Upper lobe of left lung (tissue), 4 donors: ENCODE data around the gene TWIST1.

Source experiments
- CTCF ChIP-seq, 6 experiments: fragments of 450-650 bp in 4 of 6; fragments of 200-600 bp in 2 of 6; sonication (generic) in 2 of 6; IDR thresholded peaks; one replicate each; pipeline ENCODE4 v1.5.1; 2016 to 2019; ENCODE audit warnings: antibody characterized with exemption in 6 of 6
- EP300 ChIP-seq, 4 donors: sonication (generic); formaldehyde crosslinking; IDR thresholded peaks; one replicate each; pipeline ENCODE4 v1.5.1; 2017; ENCODE audit warnings: antibody characterized with exemption in 4 of 4, control low read depth in 2 of 4
- POLR2AphosphoS5 ChIP-seq, 2 donors: sonication (generic); formaldehyde crosslinking; IDR thresholded peaks; one replicate each; pipeline ENCODE4 v1.5.1; 2017; ENCODE audit warnings: antibody characterized with exemption in 2 of 2

- TF ChIP-seq POLR2AphosphoS5 (IDR thresholded peaks at IDR 0.05) (no peak), CTCF (IDR thresholded peaks at IDR 0.05) (no peak), EP300 (IDR thresholded peaks at IDR 0.05) (no peak)
These were observed 23.3 kb downstream of the TWIST1 start for GRCh38 chr7:19094138-19094537.
